NB4 (cell line): ENCODE data around the gene MXI1.

Experiments used
- POLR2A ChIP-seq: IDR thresholded peaks from 2 replicates; pipeline ENCODE4 v1.6.1; 2011; ENCODE audit warnings: mild to moderate bottlenecking; ENCODE audit not compliant: insufficient read length; ENCODE audit errors: extremely low read depth
- TF ChIP-seq, protein P1 (sequence below): IDR thresholded peaks from one replicate; pipeline ENCODE4 v1.5.1; 2012; ENCODE audit warnings: low read depth, low read length

DNA sequence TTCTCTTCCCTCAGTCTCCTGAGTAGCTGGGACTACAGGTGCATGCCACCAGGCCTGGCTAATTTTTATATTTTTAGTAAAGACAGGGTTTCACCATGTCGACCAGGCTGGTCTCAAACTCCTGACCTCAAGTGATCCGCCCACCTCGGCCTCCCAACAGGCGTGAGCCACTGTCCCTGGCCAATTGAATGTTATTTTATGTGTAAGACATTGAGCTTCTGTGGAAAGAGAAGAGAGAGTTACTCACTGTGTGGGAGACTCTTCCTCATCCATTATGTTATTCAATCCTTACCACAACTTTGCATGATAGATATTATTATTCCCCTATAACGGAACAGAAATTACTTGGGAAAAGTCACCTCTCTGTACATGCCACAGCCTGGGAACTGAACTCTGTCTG, 32.6 kb upstream of the MXI1 start:
- TF ChIP-seq, protein P1, sequence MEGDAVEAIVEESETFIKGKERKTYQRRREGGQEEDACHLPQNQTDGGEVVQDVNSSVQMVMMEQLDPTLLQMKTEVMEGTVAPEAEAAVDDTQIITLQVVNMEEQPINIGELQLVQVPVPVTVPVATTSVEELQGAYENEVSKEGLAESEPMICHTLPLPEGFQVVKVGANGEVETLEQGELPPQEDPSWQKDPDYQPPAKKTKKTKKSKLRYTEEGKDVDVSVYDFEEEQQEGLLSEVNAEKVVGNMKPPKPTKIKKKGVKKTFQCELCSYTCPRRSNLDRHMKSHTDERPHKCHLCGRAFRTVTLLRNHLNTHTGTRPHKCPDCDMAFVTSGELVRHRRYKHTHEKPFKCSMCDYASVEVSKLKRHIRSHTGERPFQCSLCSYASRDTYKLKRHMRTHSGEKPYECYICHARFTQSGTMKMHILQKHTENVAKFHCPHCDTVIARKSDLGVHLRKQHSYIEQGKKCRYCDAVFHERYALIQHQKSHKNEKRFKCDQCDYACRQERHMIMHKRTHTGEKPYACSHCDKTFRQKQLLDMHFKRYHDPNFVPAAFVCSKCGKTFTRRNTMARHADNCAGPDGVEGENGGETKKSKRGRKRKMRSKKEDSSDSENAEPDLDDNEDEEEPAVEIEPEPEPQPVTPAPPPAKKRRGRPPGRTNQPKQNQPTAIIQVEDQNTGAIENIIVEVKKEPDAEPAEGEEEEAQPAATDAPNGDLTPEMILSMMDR = no peak
- no peak for TF ChIP-seq POLR2A
